Keratinocyte (primary cell): ENCODE data around the gene CRYGC. TPM values are rescaled to one million over a fixed set of nuclear protein-coding genes. Genes with fewer than 3 reads are reported as not detected.
"Not testable (repeated sequence)": the region's sequence is repeated elsewhere in the genome, so short reads cannot be mapped to it uniquely, and the experiment has no call there.

Experiments
- DNase-seq: peaks from one replicate; pipeline ENCODE4 v3.0.0-alpha.2; 2011; ENCODE audit warnings: low read depth, missing footprints, low spot score
- FAIRE-seq: peaks from 2 replicates; lab custom pipeline; 2011; peaks lifted over from hg19 to GRCh38; lab: Jason Lieb, UNC
- H2AFZ ChIP-seq: 2 replicates; pipeline ENCODE4 v1.6.0; 2012; ENCODE audit warnings: low read length, control low read depth, inconsistent platforms; ENCODE audit not compliant: control insufficient read depth
- H3K27ac ChIP-seq: 2 replicates; pipeline ENCODE4 v1.5.1; 2011; ENCODE audit warnings: low read length; ENCODE audit not compliant: control insufficient read depth, insufficient read depth
- H3K27me3 ChIP-seq: 3 replicates; pipeline ENCODE4 v1.6.0; 2011; ENCODE audit warnings: low read length; ENCODE audit not compliant: control insufficient read depth, insufficient read depth; ENCODE audit errors: extremely low read depth
- H3K36me3 ChIP-seq, 2 experiments: 2 replicates in 1 of 2; 3 replicates in 1 of 2; pipeline ENCODE4 v1.5.1; 2011; ENCODE audit warnings: low read length in 2 of 2, mild to moderate bottlenecking in 1 of 2; ENCODE audit not compliant: control insufficient read depth in 2 of 2, insufficient read depth in 2 of 2; ENCODE audit errors: extremely low read depth in 1 of 2
- H3K4me1 ChIP-seq: 3 replicates; pipeline ENCODE4 v1.5.1; 2011; ENCODE audit warnings: low read length; ENCODE audit not compliant: control insufficient read depth, insufficient read depth; ENCODE audit errors: extremely low read depth
- H3K4me2 ChIP-seq: 3 replicates; pipeline ENCODE4 v1.6.0; 2011; ENCODE audit warnings: low read depth, low read length; ENCODE audit not compliant: control insufficient read depth, insufficient read depth; ENCODE audit errors: extremely low read depth
- H3K4me3 ChIP-seq, 3 experiments: fragments of 200-600 bp in 1 of 3; sonication (generic) in 1 of 3; 2 replicates in 2 of 3; 3 replicates in 1 of 3; pipeline ENCODE4 v1.5.1; 2011 to 2016; ENCODE audit warnings: low read length in 3 of 3, mild to moderate bottlenecking in 3 of 3, control low read depth in 2 of 3, inconsistent platforms in 1 of 3, low read depth in 1 of 3, mixed read lengths in 1 of 3, mixed run types in 1 of 3, moderate library complexity in 1 of 3; ENCODE audit not compliant: control insufficient read depth in 2 of 3, insufficient read depth in 2 of 3; ENCODE audit errors: extremely low read depth in 1 of 3
- H3K79me2 ChIP-seq: 2 replicates; pipeline ENCODE4 v1.6.0; 2012; ENCODE audit warnings: low read length; ENCODE audit not compliant: control insufficient read depth, insufficient read depth
- H3K9ac ChIP-seq: 3 replicates; pipeline ENCODE4 v1.6.0; 2011; ENCODE audit warnings: low read length; ENCODE audit not compliant: control insufficient read depth, insufficient read depth; ENCODE audit errors: extremely low read depth
- H3K9me1 ChIP-seq: 3 replicates; pipeline ENCODE4 v1.6.0; 2011; ENCODE audit warnings: low read length; ENCODE audit not compliant: control insufficient read depth, insufficient read depth; ENCODE audit errors: extremely low read depth
- H3K9me3 ChIP-seq: 2 replicates; pipeline ENCODE4 v1.5.1; 2012; ENCODE audit warnings: low read depth, low read length; ENCODE audit not compliant: control insufficient read depth
- H4K20me1 ChIP-seq: 3 replicates; pipeline ENCODE4 v1.6.0; 2011; ENCODE audit warnings: low read length; ENCODE audit not compliant: control insufficient read depth, insufficient read depth; ENCODE audit errors: extremely low read depth
- EZH2 ChIP-seq: IDR thresholded peaks from one replicate; pipeline ENCODE4 v1.6.1; 2012; ENCODE audit warnings: inconsistent platforms, mild to moderate bottlenecking, low read length, moderate library complexity
- dilution Hi-C: fragments of 300-500 bp; cut with MboI; formaldehyde crosslinking; loops from one replicate; pipeline ENCODE4 v1.7.0; 2020; ENCODE audit warnings: low sequenced_read_pairs; ENCODE audit not compliant: extremely low pct_ligation_motif_present
- polyA plus RNA-seq, 5 experiments: library from polyadenylated mRNA; depleted of rRNA in 3 of 5; stranded (reverse) in 3 of 5; stranded (forward) in 1 of 5; unstranded in 1 of 5; fragments of >200 nt; gene quantifications; 1 replicate in 1 of 5; 2 replicates in 3 of 5; 3 replicates in 1 of 5; pipeline versions ENCODE4 v1.2.1 to v1.2.3, GENCODE V29; 2011 to 2012; ENCODE audit warnings: missing spikeins in 2 of 5, low read depth in 1 of 5, low replicate concordance in 1 of 5
- TF ChIP-seq, protein P1 (sequence below), 3 experiments: IDR thresholded peaks in 1 of 3; conservative IDR thresholded peaks in 1 of 3; optimal IDR thresholded peaks in 1 of 3; 2 replicates in 2 of 3; 3 replicates in 1 of 3; pipeline versions ENCODE3 to v1.5.1; 2011; ENCODE audit warnings: low read length in 3 of 3, mild to moderate bottlenecking in 3 of 3, moderate library complexity in 2 of 3, control low read depth in 1 of 3, inconsistent platforms in 1 of 3; ENCODE audit not compliant: insufficient read depth in 2 of 3; ENCODE audit errors: extremely low read depth in 1 of 3

CRYGC gene
- polyA plus RNA-seq, 1 donor (not counting 4 experiments of a cell fraction or from before 2014, with no cell fraction given): not detected

DNA sequence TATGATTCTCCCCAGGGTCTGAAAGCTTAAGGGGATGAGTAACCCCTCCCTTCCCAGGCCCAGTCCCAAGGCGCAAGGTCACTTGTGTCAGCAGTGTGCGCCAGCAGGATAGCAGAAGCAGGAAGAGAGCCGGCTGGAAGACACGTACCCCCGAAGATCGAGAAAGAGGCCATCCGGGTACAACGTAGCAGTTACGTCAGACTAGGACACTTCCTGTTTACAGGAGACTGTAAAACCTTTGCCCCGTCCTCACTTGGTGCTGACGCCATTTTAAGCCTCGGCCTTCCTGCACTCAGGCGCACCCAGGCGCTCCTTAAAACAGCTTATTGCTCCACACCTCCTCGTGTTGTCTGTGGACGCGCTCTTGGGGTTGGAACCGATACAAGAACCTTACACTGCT lies 9.8 kb upstream of the CRYGC start:
- no peak overlapping the region for H2AFZ ChIP-seq
- no peaks in the 10 kb centered on the region for H4K20me1 ChIP-seq
- no peak for FAIRE-seq
- dilution Hi-C loops: no loop called here
- TF ChIP-seq EZH2: no peak
- TF ChIP-seq, protein P1, sequence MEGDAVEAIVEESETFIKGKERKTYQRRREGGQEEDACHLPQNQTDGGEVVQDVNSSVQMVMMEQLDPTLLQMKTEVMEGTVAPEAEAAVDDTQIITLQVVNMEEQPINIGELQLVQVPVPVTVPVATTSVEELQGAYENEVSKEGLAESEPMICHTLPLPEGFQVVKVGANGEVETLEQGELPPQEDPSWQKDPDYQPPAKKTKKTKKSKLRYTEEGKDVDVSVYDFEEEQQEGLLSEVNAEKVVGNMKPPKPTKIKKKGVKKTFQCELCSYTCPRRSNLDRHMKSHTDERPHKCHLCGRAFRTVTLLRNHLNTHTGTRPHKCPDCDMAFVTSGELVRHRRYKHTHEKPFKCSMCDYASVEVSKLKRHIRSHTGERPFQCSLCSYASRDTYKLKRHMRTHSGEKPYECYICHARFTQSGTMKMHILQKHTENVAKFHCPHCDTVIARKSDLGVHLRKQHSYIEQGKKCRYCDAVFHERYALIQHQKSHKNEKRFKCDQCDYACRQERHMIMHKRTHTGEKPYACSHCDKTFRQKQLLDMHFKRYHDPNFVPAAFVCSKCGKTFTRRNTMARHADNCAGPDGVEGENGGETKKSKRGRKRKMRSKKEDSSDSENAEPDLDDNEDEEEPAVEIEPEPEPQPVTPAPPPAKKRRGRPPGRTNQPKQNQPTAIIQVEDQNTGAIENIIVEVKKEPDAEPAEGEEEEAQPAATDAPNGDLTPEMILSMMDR (optimal IDR thresholded peaks at IDR 0.05 in 1 of 3, IDR thresholded peaks at IDR 0.05 in 1 of 3, conservative IDR thresholded peaks at IDR 0.05 in 1 of 3; ENCODE audit: extremely low read depth in 1 of 3, insufficient read depth in 2 of 3, low read length in 3 of 3): no peak
- no peak overlapping the region for H3K9ac ChIP-seq
- H3K4me3 ChIP-seq: no peak overlapping the region
- no peaks in the 10 kb centered on the region for H3K4me1 ChIP-seq
- H3K9me1 ChIP-seq: no peaks in the 10 kb centered on the region
- no peaks in the 10 kb centered on the region for H3K79me2 ChIP-seq
- no peak for DNase-seq
- no peaks in the 10 kb centered on the region for H3K27me3 ChIP-seq
- no peaks in the 10 kb centered on the region for H3K9me3 ChIP-seq
- no peak overlapping the region for H3K4me2 ChIP-seq
- H3K27ac ChIP-seq: no peak overlapping the region
- no peaks in the 10 kb centered on the region for H3K36me3 ChIP-seq

DNA sequence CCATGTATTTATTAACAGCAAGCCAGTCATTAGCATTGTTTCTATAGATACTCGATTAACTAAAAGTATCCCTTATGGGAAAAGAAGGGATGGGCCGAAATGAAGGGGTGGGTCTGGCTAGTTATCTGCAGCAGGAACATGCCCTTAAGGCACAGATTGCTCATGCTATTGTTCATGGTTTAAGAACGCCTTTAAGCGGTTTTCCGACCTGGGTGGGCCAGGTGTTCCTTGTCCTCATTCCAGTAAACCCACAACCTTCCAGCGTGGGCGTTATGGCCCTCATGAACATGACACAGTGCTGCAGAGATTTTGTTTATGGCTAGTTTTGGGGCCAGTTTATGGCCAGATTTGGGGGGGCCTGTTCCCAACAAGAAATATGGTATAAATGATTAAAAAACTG lies 8.7 kb upstream of the CRYGC start:
- H3K4me1 ChIP-seq, dilution Hi-C loops: not testable (repeated sequence)

DNA sequence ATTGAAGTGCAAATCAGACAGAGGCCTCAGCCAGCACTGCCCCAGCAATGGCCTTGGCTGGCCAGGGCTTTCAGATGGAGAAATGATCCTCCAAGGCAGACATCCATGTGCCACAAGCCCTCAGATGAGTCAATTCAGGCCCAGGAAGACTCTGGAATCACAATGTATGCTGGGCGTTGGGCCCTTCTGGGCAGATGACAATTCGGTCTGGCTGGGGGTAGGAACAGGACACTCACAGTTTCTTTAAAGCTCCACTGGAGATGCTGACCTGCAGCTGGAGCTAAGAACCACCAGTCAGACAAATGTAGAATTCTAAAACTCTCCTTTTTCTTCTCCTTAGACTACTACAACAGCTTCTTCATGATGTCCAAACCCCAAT lies 7.1 kb upstream of the CRYGC start:
- no peaks in the 10 kb centered on the region for H3K27me3 ChIP-seq
- no peaks in the 10 kb centered on the region for H3K4me1 ChIP-seq
- H3K4me3 ChIP-seq: no peak overlapping the region
- H3K9me1 ChIP-seq: no peaks in the 10 kb centered on the region
- no peak for DNase-seq
- TF ChIP-seq, protein P1 (optimal IDR thresholded peaks at IDR 0.05 in 1 of 3, IDR thresholded peaks at IDR 0.05 in 1 of 3, conservative IDR thresholded peaks at IDR 0.05 in 1 of 3; ENCODE audit: extremely low read depth in 1 of 3, insufficient read depth in 2 of 3, low read length in 3 of 3): no peak
- no peak for TF ChIP-seq EZH2
- no peak overlapping the region for H3K9ac ChIP-seq
- H3K27ac ChIP-seq: no peak overlapping the region
- H3K79me2 ChIP-seq: no peaks in the 10 kb centered on the region
- H3K36me3 ChIP-seq: no peaks in the 10 kb centered on the region
- H2AFZ ChIP-seq: no peak overlapping the region
- H3K4me2 ChIP-seq: no peak overlapping the region
- FAIRE-seq: no peak
- no peaks in the 10 kb centered on the region for H3K9me3 ChIP-seq
- dilution Hi-C loops: no loop called here
- no peaks in the 10 kb centered on the region for H4K20me1 ChIP-seq

More for the DNA sequence above, 8.7 kb upstream of the CRYGC start:
- FAIRE-seq, H3K4me2 ChIP-seq, H3K9me1 ChIP-seq, H4K20me1 ChIP-seq, H2AFZ ChIP-seq, H3K9ac ChIP-seq, H3K4me3 ChIP-seq, H3K36me3 ChIP-seq, H3K79me2 ChIP-seq, H3K27ac ChIP-seq, H3K9me3 ChIP-seq, H3K27me3 ChIP-seq: not testable (repeated sequence)
- DNase-seq: peak; percentile 55
